Natural killer cell treated with Interleukin-12 subunit alpha and Interleukin-12 subunit beta and Interleukin-15 and Interleukin-18, amount 100 ng/mL, for 72 hours (primary cell): ENCODE measurements around the gene WNT10A. TPM values are rescaled to one million over a fixed set of nuclear protein-coding genes. Genes with fewer than 3 reads are reported as not detected.

Experiments used
- ATAC-seq, 2 donors: fragments of 150-1000 bp; cut with Tn5 transposase in 1 of 2; sonication (Bioruptor Pico), chemical (Tn5 transposase) in 1 of 2; 2 replicates each; pipeline ENCODE4 v1.10.0; 2021
- DNase-seq: peaks from one replicate; pipeline ENCODE4 v3.0.0; 2022; ENCODE audit warnings: low spot score
- H3K27ac Mint-ChIP-seq, 2 donors: 1 replicate in 1 of 2; 2 replicates in 1 of 2; pipeline ENCODE4 v1.8.0; 2022; ENCODE audit warnings: mixed read lengths in 2 of 2, mild to moderate bottlenecking in 1 of 2, moderate library complexity in 1 of 2
- H3K27me3 Mint-ChIP-seq, 2 donors: 1 replicate in 1 of 2; 2 replicates in 1 of 2; pipeline ENCODE4 v1.8.0; 2022; ENCODE audit warnings: mixed read lengths in 2 of 2
- H3K36me3 Mint-ChIP-seq: one replicate; pipeline ENCODE4 v1.8.0; 2022; ENCODE audit warnings: mixed read lengths
- H3K4me1 Mint-ChIP-seq, 2 donors: 1 replicate in 1 of 2; 2 replicates in 1 of 2; pipeline ENCODE4 v1.8.0; 2022; ENCODE audit warnings: low read depth in 2 of 2, mixed read lengths in 2 of 2, mild to moderate bottlenecking in 1 of 2
- H3K4me3 Mint-ChIP-seq: one replicate; pipeline ENCODE4 v1.8.0; 2022; ENCODE audit warnings: mixed read lengths
- H3K9me3 Mint-ChIP-seq: 2 replicates; pipeline ENCODE4 v1.8.0; 2022; ENCODE audit warnings: mixed read lengths
- total RNA-seq, 2 donors: library from RNA; stranded (reverse); gene quantifications; one replicate each; pipeline ENCODE4 v1.2.3, GENCODE V29; 2022

The WNT10A gene
- total RNA-seq, 2 donors from 2014 or later, result not detected

DNA sequence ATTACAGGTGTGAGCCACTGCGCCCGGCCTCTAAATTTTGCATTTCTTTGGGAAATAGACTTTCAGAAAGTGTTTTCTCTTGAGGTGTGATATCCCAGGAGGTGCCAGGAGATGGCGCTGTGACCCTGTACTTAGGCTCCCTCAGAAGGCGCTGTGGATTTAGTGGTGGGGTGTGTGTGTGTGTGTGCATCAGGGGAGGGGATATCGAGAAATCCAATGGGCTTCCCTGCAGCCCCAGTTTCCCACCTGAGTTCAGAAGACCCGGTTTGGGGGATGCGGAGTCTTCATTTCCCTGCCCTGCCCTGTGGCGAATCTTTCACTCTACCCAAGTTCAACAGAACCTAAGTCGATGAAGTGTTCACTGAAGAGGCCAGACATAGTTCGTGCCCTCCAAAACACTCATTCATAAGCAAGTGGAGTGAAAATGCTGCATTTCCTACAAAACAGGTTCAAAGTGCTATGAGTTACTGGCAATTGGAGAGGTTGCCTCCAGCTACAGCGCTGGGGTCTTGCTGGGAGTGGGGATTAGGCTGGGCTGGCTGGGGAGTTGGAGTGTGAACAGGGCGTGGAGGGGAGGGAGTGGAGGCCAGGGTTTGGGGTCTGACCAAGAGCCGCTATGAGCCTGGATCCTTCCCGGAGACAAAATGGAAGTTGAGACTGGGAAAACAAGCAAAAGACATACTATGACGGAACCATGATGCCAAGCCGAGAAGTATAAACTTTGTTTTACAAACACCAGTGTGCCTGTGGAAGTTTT is 27.6 kb upstream of the WNT10A start:
- Mint-ChIP-seq H3K27ac (no peak overlapping the region), H3K27me3 (peaks cover 48 to 54% of the 10 kb centered on the region in 2 donors), H3K4me1 (peaks cover 5 to 8% of the 10 kb centered on the region in 2 donors), H3K36me3 (no peaks in the 10 kb centered on the region), H3K9me3 (no peaks in the 10 kb centered on the region), H3K4me3 (no peak overlapping the region)
- ATAC-seq (peak; percentile 60 to 68), DNase-seq (peak; percentile 75)

GRCh38 chr2:218853766-218854165 is 26.9 kb upstream of the WNT10A start:
- ATAC-seq (no peak), DNase-seq (no peak)
- no peak overlapping the region for H3K27ac Mint-ChIP-seq
- peaks cover 55 to 61% of the 10 kb centered on the region in 2 donors for H3K27me3 Mint-ChIP-seq
- H3K4me1 Mint-ChIP-seq, result peaks cover 5 to 8% of the 10 kb centered on the region in 2 donors
- no peaks in the 10 kb centered on the region for H3K36me3 Mint-ChIP-seq
- no peak overlapping the region for H3K4me3 Mint-ChIP-seq
- H3K9me3 Mint-ChIP-seq, result no peaks in the 10 kb centered on the region

DNA sequence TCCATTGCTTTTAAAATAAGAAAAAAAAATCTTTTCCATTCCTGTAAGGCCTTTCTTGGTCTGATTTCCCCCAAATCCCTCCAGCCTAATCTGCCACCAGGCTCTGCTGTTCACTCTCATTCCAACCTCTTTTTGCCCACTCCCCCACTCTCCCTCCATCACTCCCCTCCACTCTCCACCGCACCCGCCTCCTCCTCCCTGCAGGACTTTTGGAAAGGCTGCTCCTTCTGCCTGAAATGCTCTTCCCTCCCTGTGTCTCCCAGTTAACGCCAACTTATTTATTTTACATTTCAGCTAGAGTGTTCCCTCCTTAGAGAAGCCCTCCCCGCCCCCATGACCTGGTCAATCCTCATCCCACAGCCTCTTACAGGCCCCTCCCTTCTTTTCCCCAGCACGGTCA is 25.8 kb upstream of the WNT10A start:
- peaks cover 5 to 8% of the 10 kb centered on the region in 2 donors for H3K4me1 Mint-ChIP-seq
- H3K9me3 Mint-ChIP-seq, result no peaks in the 10 kb centered on the region
- H3K27me3 Mint-ChIP-seq, result peaks cover 59 to 61% of the 10 kb centered on the region in 2 donors
- H3K27ac Mint-ChIP-seq, result no peak overlapping the region
- H3K4me3 Mint-ChIP-seq, result no peak overlapping the region
- H3K36me3 Mint-ChIP-seq, result no peaks in the 10 kb centered on the region
- ATAC-seq, result no peak
- DNase-seq, result no peak

DNA sequence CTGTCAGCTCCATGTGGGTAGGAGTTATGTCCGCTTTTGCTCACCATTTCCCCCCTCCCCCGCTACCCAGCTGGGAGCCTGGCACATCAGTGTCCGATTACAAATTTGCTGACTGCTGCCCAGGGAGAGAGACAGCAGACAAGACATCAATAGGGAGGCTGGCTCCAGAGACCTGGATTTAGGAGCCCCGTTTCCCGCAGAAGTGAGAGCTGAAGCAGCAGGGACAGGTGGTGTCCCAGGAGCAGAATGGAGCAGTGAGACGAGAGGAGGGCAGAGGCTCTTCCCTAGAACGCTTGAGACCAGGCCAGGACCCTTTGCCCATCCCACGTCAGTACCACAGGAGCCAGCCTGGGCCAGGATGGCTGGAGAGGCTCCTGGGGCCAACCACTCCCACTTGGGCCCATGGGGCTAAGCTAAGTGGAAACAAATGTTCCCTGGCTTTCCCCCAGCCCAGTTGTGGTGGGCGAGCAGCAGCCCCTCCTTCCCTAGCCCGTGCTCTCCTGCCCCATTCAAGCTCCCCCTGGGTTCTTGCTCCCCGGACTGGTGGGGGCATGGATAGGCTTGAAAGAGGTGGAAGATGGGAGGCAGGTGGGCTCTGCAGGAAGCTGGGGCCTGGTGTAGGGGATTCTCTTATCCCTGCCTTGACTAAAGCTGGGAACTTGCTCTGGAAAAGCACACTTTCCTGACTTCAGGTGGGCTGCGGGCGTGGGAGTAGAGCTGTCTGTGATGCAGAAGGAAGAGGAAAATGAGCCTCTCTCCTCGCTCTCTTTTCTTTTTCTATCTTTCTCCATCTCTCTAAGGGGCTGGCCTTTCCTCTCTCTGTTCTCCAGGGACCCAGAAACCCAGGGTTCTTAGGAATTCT is 25.1 kb upstream of the WNT10A start:
- Mint-ChIP-seq H3K4me1 (peaks cover 9 to 12% of the 10 kb centered on the region in 2 donors), H3K27ac (no peak overlapping the region), H3K36me3 (no peaks in the 10 kb centered on the region), H3K9me3 (no peaks in the 10 kb centered on the region), H3K27me3 (peaks cover 65 to 68% of the 10 kb centered on the region in 2 donors), H3K4me3 (no peak overlapping the region)
- no peak for DNase-seq
- ATAC-seq, result no peak

GRCh38 chr2:218856167-218856895 is 24.3 kb upstream of the WNT10A start:
- Mint-ChIP-seq H3K36me3 (no peaks in the 10 kb centered on the region), H3K9me3 (no peaks in the 10 kb centered on the region), H3K27ac (no peak overlapping the region), H3K27me3 (peaks cover 64 to 70% of the 10 kb centered on the region in 2 donors), H3K4me3 (no peak overlapping the region), H3K4me1 (peaks cover 9 to 12% of the 10 kb centered on the region in 2 donors)
- ATAC-seq, result no peak
- DNase-seq, result no peak

- H3K4me3 Mint-ChIP-seq, result no peak overlapping the region
- no peaks in the 10 kb centered on the region for H3K36me3 Mint-ChIP-seq
- no peak overlapping the region for H3K27ac Mint-ChIP-seq
- H3K4me1 Mint-ChIP-seq, result peaks cover 9 to 16% of the 10 kb centered on the region in 2 donors
- no peak for ATAC-seq
- H3K27me3 Mint-ChIP-seq, result peaks cover 68 to 75% of the 10 kb centered on the region in 2 donors
- DNase-seq, result no peak
- H3K9me3 Mint-ChIP-seq, result no peaks in the 10 kb centered on the region
Measured at GRCh38 chr2:218856896-218857243, 23.8 kb upstream of the WNT10A start.

DNA sequence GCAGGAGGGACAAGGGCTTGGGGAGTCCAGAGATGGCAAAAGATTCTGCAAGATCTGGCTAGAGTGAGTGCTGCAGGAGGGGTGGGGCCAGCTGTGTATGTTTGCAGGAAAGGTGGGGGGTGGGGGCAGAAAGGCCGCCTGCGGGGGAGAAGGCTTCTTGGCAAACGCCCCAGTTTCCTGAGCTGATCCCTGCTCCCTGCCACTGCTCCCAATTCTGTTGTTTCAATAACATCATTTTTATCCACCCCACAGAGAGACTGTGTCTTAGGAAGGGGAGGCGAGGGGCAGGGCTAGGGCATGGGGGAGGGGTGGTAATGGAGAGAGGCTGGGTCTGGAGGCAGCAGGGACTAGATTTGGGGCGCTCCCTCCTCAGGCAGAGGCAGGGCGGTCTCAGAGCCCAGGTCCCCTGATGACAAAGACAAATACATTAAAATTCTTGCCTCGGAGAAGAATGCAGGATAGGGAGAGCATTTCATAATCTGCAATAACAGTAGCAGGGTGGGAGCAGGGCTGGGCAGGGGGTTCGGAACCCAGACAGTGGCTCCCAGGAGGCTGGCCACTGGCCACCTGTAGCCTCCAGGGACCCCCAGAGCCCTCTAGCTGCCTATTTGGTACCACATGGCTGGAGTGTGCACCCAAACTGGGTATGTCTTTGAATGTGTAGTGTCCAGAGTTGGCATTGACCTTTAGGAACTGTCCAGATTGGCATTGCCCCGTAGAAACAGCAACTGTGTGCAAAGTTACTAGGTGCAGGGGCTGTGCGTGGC is 23.1 kb upstream of the WNT10A start:
- no peaks in the 10 kb centered on the region for H3K36me3 Mint-ChIP-seq
- peaks cover 70 to 77% of the 10 kb centered on the region in 2 donors for H3K27me3 Mint-ChIP-seq
- no peak for ATAC-seq
- H3K9me3 Mint-ChIP-seq, result no peaks in the 10 kb centered on the region
- no peak overlapping the region for H3K27ac Mint-ChIP-seq
- no peak overlapping the region for H3K4me3 Mint-ChIP-seq
- peaks cover 9 to 16% of the 10 kb centered on the region in 2 donors for H3K4me1 Mint-ChIP-seq
- no peak for DNase-seq

GRCh38 chr2:218858138-218858445 is 22.6 kb upstream of the WNT10A start:
- ATAC-seq, result no peak
- H3K36me3 Mint-ChIP-seq, result no peaks in the 10 kb centered on the region
- H3K4me1 Mint-ChIP-seq, result peaks cover 9 to 15% of the 10 kb centered on the region in 2 donors
- no peak overlapping the region for H3K4me3 Mint-ChIP-seq
- DNase-seq, result no peak
- no peaks in the 10 kb centered on the region for H3K9me3 Mint-ChIP-seq
- H3K27me3 Mint-ChIP-seq, result peaks cover 69 to 77% of the 10 kb centered on the region in 2 donors
- no peak overlapping the region for H3K27ac Mint-ChIP-seq

GRCh38 chr2:218858671-218859555 is 21.7 kb upstream of the WNT10A start:
- Mint-ChIP-seq H3K27ac (no peak overlapping the region), H3K9me3 (no peaks in the 10 kb centered on the region), H3K4me1 (peaks cover 8 to 9% of the 10 kb centered on the region in 2 donors), H3K36me3 (no peaks in the 10 kb centered on the region), H3K27me3 (peaks cover 69 to 77% of the 10 kb centered on the region in 2 donors), H3K4me3 (no peak overlapping the region)
- ATAC-seq, result no peak
- no peak for DNase-seq

DNA sequence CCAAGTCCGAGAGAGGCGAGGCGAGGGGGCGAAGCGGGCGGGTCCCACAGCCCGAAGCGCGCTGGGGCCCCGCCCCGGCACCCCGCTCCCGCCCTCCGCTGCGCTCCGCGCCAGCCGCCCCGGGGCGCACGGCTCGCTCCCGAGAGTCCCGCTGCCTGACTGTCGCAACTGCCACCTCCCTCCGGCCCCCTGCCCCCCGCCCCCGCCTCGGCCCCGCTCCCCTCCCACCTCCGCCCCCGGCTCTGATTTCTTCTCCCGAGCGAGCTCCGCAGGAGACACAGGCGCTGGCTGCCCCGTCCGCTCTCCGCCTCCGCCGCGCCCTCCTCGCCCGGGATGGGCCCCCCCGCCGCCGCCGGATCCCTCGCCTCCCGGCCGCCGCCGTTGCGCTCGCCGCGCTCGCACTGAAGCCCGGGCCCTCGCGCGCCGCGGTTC is 21.1 kb upstream of the WNT10A start, which contains the start of gene WNT6:
Gene WNT6 (plus strand): TSS at position 250 of the 432 bp plus-strand sequence. CDS start 233 bp downstream, outside the sequence.
- H3K4me1 Mint-ChIP-seq, result peaks cover 8 to 9% of the 10 kb centered on the region in 2 donors
- peak within 1 kb of the TSS; percentile 23 for H3K4me3 Mint-ChIP-seq
- H3K36me3 Mint-ChIP-seq, result no peaks in the 10 kb centered on the region
- H3K27me3 Mint-ChIP-seq, result peaks cover 67 to 76% of the 10 kb centered on the region in 2 donors
- H3K9me3 Mint-ChIP-seq, result no peaks in the 10 kb centered on the region
- ATAC-seq (no peak), DNase-seq (no peak)
- H3K27ac Mint-ChIP-seq, result no peak within 1 kb of the TSS

DNA sequence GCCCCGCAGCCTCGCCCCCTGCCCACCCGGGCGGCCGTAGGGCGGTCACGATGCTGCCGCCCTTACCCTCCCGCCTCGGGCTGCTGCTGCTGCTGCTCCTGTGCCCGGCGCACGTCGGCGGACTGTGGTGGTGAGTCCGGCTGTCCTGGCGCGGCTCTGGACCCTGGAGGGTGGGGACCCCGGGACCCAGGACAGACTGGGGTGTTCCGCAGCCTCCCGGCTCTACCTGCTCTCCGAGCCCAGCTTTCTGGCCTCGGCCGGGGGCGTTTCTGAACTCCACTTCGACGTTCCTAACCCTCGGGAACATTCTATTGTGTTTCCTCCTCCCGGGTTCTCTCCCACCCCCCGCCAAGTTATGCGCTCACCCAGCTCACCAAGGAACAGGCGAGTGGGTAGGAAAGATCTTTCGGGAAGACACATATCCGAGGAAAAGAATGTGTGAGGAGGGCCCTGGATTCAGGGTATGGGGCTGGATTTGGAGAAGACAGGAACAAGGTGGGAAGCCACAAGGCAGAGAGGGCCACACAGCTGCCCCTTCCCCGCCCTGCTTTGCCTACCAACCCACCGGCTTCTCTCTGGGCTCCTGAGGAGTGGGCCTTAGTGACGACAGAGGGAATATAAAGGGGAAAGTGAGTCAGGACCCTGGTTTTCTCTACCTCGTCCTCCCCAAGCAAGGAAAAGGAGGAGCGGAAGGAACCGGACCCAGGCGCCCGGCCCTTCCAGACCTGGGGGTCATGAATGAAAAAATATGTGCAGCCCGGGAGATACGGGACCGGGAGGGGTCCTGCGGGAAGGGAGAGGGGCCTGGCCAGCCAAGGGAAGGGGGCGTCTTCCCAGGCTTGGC is 20.4 kb upstream of the WNT10A start:
- H3K27me3 Mint-ChIP-seq, result peaks cover 65 to 69% of the 10 kb centered on the region in 2 donors
- ATAC-seq, result no peak
- H3K9me3 Mint-ChIP-seq, result no peaks in the 10 kb centered on the region
- H3K4me1 Mint-ChIP-seq, result peaks cover 8 to 9% of the 10 kb centered on the region in 2 donors
- DNase-seq, result peak; percentile 47
- H3K27ac Mint-ChIP-seq, result no peak overlapping the region
- H3K4me3 Mint-ChIP-seq, result peak overlapping the region; percentile 23
- no peaks in the 10 kb centered on the region for H3K36me3 Mint-ChIP-seq
